SK-N-SH treated with all-trans-retinoic acid at 6 μM for 48 hours (cell line): Measurements from ENCODE around the gene GARNL3.

ENCODE experiments used
- ATAC-seq: fragments of 200-7000 bp; cut with Tn5 transposase; 3 replicates; pipeline ENCODE4 v1.9.1; 2020; ENCODE audit warnings: mild to moderate bottlenecking, moderate library complexity
- ARNTL ChIP-seq: fragments of 450-650 bp; formaldehyde crosslinking; IDR thresholded peaks from 2 replicates; pipeline ENCODE4 v1.5.0; 2020; ENCODE audit warnings: low read depth, mild to moderate bottlenecking, moderate library complexity, borderline replicate concordance
- BACH2 ChIP-seq: fragments of 250-450 bp; sonication (Bioruptor Pico); IDR thresholded peaks from 2 replicates; pipeline ENCODE4 v1.9.0; 2021; ENCODE audit warnings: mild to moderate bottlenecking, borderline replicate concordance
- CSDC2 ChIP-seq: fragments of 250-450 bp; sonication (Bioruptor Pico); IDR thresholded peaks from 2 replicates; pipeline ENCODE4 v1.5.0; 2020; ENCODE audit warnings: mild to moderate bottlenecking, moderate library complexity
- CSRNP3 ChIP-seq: fragments of 250-450 bp; sonication (Bioruptor Pico); IDR thresholded peaks from 2 replicates; pipeline ENCODE4 v1.5.1; 2021; ENCODE audit warnings: mild to moderate bottlenecking, moderate library complexity
- ESRRG ChIP-seq: fragments of 250-450 bp; sonication (Bioruptor Pico); IDR thresholded peaks from 2 replicates; pipeline ENCODE4 v1.6.1; 2021; ENCODE audit warnings: mild to moderate bottlenecking
- GLIS3 ChIP-seq: fragments of 250-450 bp; sonication (Bioruptor Pico); IDR thresholded peaks from 2 replicates; pipeline ENCODE4 v1.5.0; 2020; ENCODE audit warnings: mild to moderate bottlenecking, moderate library complexity
- ISL1 ChIP-seq: fragments of 250-450 bp; sonication (Bioruptor Pico); IDR thresholded peaks from 2 replicates; pipeline ENCODE4 v2.1.2; 2022; ENCODE audit warnings: mild to moderate bottlenecking, moderate library complexity
- OSR1 ChIP-seq: fragments of 250-450 bp; sonication (Bioruptor Pico); IDR thresholded peaks from 2 replicates; pipeline ENCODE4 v1.8.0; 2022; ENCODE audit warnings: moderate library complexity, mild to moderate bottlenecking, inconsistent platforms
- PATZ1 ChIP-seq: fragments of 250-450 bp; sonication (Bioruptor Pico); IDR thresholded peaks from 2 replicates; pipeline ENCODE4 v1.8.0; 2020; ENCODE audit warnings: mild to moderate bottlenecking, moderate library complexity, borderline replicate concordance
- POU6F1 ChIP-seq: fragments of 250-450 bp; sonication (Bioruptor Pico); IDR thresholded peaks from 2 replicates; pipeline ENCODE4 v1.8.0; 2021; ENCODE audit warnings: low read depth, mild to moderate bottlenecking, moderate library complexity, borderline replicate concordance
- RARB ChIP-seq: fragments of 250-450 bp; sonication (Bioruptor Pico); IDR thresholded peaks from 2 replicates; pipeline ENCODE4 v1.8.0; 2021; ENCODE audit warnings: mild to moderate bottlenecking, moderate library complexity
- SNAI2 ChIP-seq: fragments of 250-450 bp; sonication (Bioruptor Pico); IDR thresholded peaks from 2 replicates; pipeline ENCODE4 v1.5.0; 2020; ENCODE audit warnings: mild to moderate bottlenecking, moderate library complexity
- TCF4 ChIP-seq: fragments of 250-450 bp; sonication (Bioruptor Pico); IDR thresholded peaks from 2 replicates; pipeline ENCODE4 v1.8.0; 2021; ENCODE audit warnings: mild to moderate bottlenecking, moderate library complexity, borderline replicate concordance
- TOX ChIP-seq: fragments of 250-450 bp; sonication (Bioruptor Pico); IDR thresholded peaks from 2 replicates; pipeline ENCODE4 v1.8.0; 2021; ENCODE audit warnings: mild to moderate bottlenecking, moderate library complexity, borderline replicate concordance
- TSHZ2 ChIP-seq: fragments of 250-450 bp; sonication (Bioruptor Pico); IDR thresholded peaks from 2 replicates; pipeline ENCODE4 v1.5.0; 2020; ENCODE audit warnings: mild to moderate bottlenecking, moderate library complexity
- ZC3H10 ChIP-seq: fragments of 250-450 bp; sonication (Bioruptor Pico); IDR thresholded peaks from 2 replicates; pipeline ENCODE4 v1.5.1; 2021; ENCODE audit warnings: mild to moderate bottlenecking, moderate library complexity
- ZFP3 ChIP-seq: fragments of 250-450 bp; sonication (Bioruptor Pico); IDR thresholded peaks from 2 replicates; pipeline ENCODE4 v1.5.0; 2020; ENCODE audit warnings: mild to moderate bottlenecking, moderate library complexity
- ZFP30 ChIP-seq: fragments of 450-650 bp; formaldehyde crosslinking; IDR thresholded peaks from 2 replicates; pipeline ENCODE4 v1.5.0; 2022; ENCODE audit warnings: mild to moderate bottlenecking, moderate library complexity
- ZNF565 ChIP-seq: fragments of 450-650 bp; formaldehyde crosslinking; conservative IDR thresholded peaks from 2 replicates; pipeline ENCODE4 v1.5.0; 2020; ENCODE audit warnings: low read depth, mild to moderate bottlenecking, moderate library complexity
- ZNF70 ChIP-seq: fragments of 450-650 bp; formaldehyde crosslinking; IDR thresholded peaks from 2 replicates; pipeline ENCODE4 v1.5.0; 2020; ENCODE audit warnings: mild to moderate bottlenecking, moderate library complexity
- ZNF8 ChIP-seq: fragments of 450-650 bp; formaldehyde crosslinking; IDR thresholded peaks from 2 replicates; pipeline ENCODE4 v1.5.0; 2020; ENCODE audit warnings: mild to moderate bottlenecking, moderate library complexity

GARNL3 gene

GRCh38 chr9:127390248-127390545, 125.6 kb downstream of the GARNL3 start:
- TF ChIP-seq TOX (CRISPR knock-in tag) (no peak), TCF4 (no peak), ESRRG (CRISPR knock-in tag) (no peak), ARNTL (CRISPR knock-in tag) (no peak), ZNF70 (no peak), OSR1 (no peak), GLIS3 (CRISPR knock-in tag) (no peak)
- no peak for ATAC-seq

GRCh38 chr9:127390563-127390962, 126.0 kb downstream of the GARNL3 start:
- no peak for ATAC-seq
- TF ChIP-seq CSDC2 (CRISPR knock-in tag) (no peak), PATZ1 (CRISPR knock-in tag) (no peak), ZNF8 (no peak), RARB (CRISPR knock-in tag) (no peak), CSRNP3 (CRISPR knock-in tag) (no peak), GLIS3 (CRISPR knock-in tag) (no peak), ZFP30 (CRISPR knock-in tag) (no peak), ZC3H10 (CRISPR knock-in tag) (no peak), BACH2 (CRISPR knock-in tag) (no peak), TCF4 (no peak), ZFP3 (CRISPR knock-in tag) (no peak), ZNF565 (CRISPR knock-in tag) (no peak), ESRRG (CRISPR knock-in tag) (no peak), ARNTL (CRISPR knock-in tag) (no peak), POU6F1 (CRISPR knock-in tag) (no peak), ISL1 (CRISPR knock-in tag) (no peak)

- no peak for ATAC-seq
These were observed 127.6 kb downstream of the GARNL3 start for GRCh38 chr9:127392166-127392565.

More at GRCh38 chr9:127392166-127392565, 127.6 kb downstream of the GARNL3 start:
- TF ChIP-seq ZNF8 (no peak), TOX (CRISPR knock-in tag) (no peak), SNAI2 (CRISPR knock-in tag) (no peak), GLIS3 (CRISPR knock-in tag) (no peak), ESRRG (CRISPR knock-in tag) (no peak), RARB (CRISPR knock-in tag) (no peak), POU6F1 (CRISPR knock-in tag) (no peak), ZNF70 (no peak), PATZ1 (CRISPR knock-in tag) (no peak), TSHZ2 (CRISPR knock-in tag) (no peak), ZFP30 (CRISPR knock-in tag) (no peak), BACH2 (CRISPR knock-in tag) (no peak)
